GM18520 (cell line): ENCODE data around the gene LRRC49.
"Not testable (repeated sequence)": the region's sequence is repeated elsewhere in the genome, so short reads cannot be mapped to it uniquely, and the experiment has no call there.

ENCODE experiments used
- ATAC-seq: cut with Tn5 transposase; IDR thresholded peaks from one replicate; pipeline ENCODE4 v1.9.1; 2021; ENCODE audit not compliant: unreplicated experiment

LRRC49 gene, protein sequence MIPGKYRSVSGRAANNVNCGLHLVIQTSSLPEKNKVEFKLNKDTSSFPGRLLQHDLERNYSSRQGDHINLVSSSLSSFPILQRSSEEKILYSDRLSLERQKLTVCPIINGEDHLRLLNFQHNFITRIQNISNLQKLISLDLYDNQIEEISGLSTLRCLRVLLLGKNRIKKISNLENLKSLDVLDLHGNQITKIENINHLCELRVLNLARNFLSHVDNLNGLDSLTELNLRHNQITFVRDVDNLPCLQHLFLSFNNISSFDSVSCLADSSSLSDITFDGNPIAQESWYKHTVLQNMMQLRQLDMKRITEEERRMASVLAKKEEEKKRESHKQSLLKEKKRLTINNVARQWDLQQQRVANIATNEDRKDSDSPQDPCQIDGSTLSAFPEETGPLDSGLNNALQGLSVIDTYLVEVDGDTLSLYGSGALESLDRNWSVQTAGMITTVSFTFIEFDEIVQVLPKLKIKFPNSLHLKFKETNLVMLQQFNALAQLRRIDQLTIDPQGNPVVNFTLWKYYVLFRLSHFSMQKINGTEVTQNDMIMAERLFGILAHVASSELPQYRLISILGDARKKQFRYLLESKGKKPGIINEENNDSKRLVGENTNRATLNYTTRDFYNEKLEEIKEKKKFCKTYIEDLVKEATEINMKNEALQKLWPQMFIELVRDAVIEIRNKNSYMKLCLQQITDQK

GRCh38 chr15:70892002-70892911 is at the start of gene LRRC49, which contains the start of gene THAP10:
Gene LRRC49 (plus strand): TSS chr15:70892826. CDS start chr15:70892895, 69 bp downstream.
Gene THAP10 (minus strand): TSS chr15:70892433. CDS start chr15:70892272, 161 bp downstream.
- ATAC-seq, result peak; percentile 44

- ATAC-seq, result no peak
These were observed 46.8 kb upstream of the LRRC49 start for GRCh38 chr15:70845602-70846360.

DNA sequence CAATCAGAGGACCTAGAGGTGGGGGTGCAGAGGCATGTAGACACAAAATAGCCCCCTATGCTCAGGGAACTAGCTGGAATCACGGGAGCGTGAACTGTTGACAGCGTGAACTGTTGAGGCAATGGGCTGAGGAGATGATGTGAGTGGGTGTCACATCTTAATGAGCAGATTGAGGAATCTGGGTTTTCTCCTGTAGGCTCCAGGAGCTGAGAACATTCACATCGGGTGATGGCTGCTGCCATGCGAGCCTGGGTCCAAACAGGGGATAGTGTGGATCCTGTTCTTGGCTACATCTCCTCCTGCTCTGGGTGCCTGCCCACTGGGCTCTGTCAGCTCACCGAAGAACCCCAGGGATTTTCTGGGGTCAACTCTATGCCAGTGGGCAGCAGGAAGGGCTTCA is 40.7 kb upstream of the LRRC49 start:
- no peak for ATAC-seq

GRCh38 chr15:70852501-70853317 is 39.9 kb upstream of the LRRC49 start:
- ATAC-seq, result no peak

DNA sequence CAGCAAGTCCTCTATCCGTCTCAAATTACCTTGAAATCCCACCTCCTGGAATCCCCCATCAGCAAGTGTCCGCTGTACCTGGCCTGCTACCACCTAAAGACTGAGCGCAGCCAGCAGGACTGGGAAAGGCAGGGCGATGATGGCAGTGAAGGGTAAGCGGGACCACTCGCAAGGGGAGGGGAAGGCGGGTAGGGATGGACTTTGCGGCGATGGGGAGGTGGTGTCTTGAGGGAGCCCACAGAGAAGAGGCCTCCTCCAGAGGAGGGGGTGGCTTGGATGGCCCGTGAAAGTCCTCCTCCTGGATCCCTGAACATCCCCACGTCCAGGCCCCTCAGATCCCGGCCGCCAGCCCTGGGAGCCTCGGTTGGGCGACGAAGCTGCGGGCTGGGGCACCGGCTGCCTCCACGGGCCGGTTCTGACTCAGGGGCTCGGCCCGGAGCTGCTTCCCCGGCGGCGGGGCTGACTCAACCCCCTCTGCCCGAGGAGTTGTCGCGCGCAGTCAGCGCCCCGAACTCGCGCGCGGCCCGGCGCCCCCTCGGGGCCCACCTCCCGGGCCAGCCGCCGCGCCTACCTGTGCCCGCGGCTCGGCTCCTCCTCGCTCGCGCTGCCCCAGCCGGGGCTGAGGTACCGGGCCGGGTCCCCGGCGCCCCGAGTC is 39.2 kb upstream of the LRRC49 start:
- ATAC-seq, result no peak

GRCh38 chr15:70853973-70854665 is 38.5 kb upstream of the LRRC49 start, which contains the start of gene LARP6:
Gene LARP6 (minus strand): TSS chr15:70854157. CDS start chr15:70854088, 69 bp downstream.
- ATAC-seq, result no peak

- ATAC-seq, result no peak
These were observed 38.0 kb upstream of the LRRC49 start for GRCh38 chr15:70854666-70854976.

- ATAC-seq, result no peak
These were observed 36.9 kb upstream of the LRRC49 start for GRCh38 chr15:70855764-70856163.

DNA sequence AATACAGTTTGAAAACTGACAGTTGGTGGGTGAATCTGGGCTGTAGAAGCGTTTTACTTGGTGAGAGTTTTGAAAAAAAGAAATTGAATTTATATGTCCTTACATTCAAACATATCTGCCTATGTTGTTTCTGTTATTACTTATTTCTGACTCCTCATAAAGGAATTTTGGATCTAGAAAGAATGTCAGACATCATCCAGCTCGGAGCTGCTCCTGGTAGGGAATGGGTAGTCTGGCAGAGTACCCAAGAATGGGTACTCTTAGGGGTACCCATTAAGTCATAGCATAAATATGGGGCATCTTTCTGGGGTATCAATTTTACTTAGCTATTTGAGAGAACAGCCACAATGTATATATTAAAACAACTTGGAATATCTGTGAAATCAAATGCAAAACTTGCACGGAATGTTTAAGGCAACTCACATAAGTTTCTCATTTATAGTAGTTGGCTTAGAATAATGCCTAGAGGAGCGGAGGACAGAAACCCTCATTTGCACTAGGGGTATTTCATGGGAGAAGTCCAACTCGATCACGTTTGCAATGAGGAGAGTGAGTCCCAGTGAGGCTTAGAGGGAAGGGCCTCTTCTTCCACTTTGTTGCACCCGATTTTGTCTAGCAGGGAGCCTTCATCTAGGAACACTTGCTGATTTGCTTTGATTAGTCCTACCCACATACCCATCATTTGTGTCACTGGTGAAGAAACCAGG is 36.3 kb upstream of the LRRC49 start:
- no peak for ATAC-seq

GRCh38 chr15:70856884-70857561 is 35.6 kb upstream of the LRRC49 start:
- ATAC-seq, result no peak

DNA sequence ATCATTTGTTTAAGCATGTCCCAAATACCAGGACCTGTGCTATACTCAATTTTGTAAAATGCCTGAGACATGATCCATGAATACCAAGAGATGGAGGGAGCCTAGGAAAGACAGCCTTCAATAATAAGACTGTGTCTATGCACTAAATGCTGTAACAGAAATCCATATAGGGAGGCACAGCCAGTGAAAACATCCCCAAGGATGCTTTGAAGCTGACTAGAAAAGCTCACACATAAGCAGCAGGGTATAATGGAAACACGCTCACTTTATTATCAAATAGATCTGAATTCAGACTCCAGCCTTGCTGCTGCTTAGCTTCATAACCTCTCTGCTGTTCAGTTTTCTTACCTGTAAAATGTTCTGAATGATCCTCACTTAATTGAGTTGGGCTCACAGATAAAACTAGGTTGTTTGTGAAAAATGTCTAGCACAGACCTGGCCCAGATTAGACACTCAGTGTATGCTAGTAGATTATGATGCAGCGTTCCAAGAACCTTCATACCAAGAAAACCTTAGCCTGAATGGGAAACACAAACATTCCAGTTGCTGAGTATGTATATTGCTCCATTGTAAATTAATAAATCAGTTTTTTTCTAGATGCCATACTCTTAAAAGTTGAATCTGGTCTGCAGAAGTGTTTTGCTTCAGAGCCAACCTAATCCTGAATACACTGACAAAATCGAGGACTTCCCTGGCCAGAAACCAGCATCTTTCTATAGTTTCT is 34.9 kb upstream of the LRRC49 start:
- ATAC-seq, result no peak

DNA sequence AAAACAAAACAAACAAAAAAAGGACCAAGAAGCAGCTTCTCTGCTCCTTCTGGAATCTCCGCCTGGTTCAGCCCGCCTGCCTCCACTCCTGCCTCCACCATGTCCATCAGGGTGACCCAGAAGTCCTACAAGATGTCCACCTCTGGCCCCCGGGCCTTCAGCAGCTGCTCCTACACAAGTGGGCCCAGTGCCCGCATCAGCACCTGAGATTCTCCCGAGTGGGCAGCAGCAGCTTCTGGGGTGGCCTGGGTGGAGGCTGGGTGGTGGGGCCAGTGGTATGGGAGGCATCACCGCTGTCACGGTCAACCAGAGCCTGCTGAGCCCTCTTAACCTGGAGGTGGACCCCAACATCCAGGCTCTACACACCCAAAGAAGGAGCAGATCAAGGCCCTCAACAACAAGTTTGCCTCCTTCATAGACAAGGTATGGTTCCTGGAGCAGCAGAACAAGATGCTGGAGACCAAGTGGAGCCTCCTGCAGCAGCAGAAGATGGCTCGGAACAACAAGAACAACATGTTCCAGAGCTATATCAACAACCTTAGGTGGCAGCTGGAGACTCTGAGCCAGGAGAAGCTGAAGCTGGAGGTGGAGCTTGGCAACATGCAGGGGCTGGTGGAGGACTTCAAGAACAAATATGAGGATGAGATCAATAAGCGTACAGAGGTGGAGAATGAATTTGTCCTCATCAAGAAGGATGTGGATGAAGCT is 33.9 kb upstream of the LRRC49 start:
- ATAC-seq, result not testable (repeated sequence)

- no peak for ATAC-seq
These were observed 33.2 kb upstream of the LRRC49 start for GRCh38 chr15:70859322-70859908.

- ATAC-seq, result no peak
These were observed 32.6 kb upstream of the LRRC49 start for GRCh38 chr15:70859998-70860397.

DNA sequence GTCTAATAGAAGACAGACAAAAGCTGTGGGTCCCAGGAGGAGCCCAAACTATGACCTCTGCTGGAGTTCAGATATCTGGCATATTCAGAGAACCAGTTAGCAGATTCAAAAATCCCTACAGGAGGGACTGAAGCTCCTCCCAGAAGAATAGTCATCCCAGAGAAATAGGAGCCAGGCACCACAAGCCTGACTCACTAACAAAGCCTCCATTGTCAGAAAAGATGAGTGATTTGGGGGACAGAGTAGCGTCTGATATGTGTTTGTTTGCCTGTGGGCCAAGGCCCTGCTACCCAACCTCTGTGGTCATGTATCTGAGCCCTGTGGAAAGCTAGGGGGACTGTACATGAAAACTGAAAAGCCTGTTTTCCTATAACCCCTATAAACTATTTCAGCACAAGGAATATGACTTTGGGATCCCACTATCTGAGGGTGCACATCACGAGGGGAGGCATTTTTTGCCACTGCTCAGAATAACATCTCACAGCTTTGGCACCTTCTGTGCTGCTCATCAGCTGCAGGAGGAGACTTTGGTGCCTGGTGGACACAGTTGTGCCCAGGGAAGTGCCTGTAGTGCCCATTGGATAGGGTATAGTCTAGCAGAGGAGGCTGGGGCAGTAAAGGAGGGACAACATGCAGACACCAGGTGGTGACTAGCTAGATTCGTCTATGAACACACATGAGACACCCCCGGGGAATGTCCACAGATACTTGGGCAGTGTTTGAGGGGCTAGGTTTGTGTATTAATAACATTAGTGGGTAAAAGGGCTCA is 29.0 kb upstream of the LRRC49 start:
- ATAC-seq, result no peak
